Common myeloid progenitor, CD34-positive (primary cell): ENCODE data around the gene CHRNA3.
"Not testable (repeated sequence)": the region's sequence is repeated elsewhere in the genome, so short reads cannot be mapped to it uniquely, and the experiment has no call there.

Source experiments
- CTCF ChIA-PET: fragments of 350-600 bp; sonication (Branson Sonifier 250); formaldehyde crosslinking; loops from one replicate; lab custom pipeline; 2021; ENCODE audit warnings: antibody characterized with exemption; lab: Charles Lee
- POLR2A ChIA-PET: fragments of 350-600 bp; sonication (Branson Sonifier 250); formaldehyde crosslinking; loops from one replicate; lab custom pipeline; 2021; ENCODE audit warnings: antibody characterized with exemption; lab: Charles Lee
- DNase-seq, 3 donors: peaks; one replicate each; pipeline versions ENCODE4 v3.0.0 to v3.0.0-alpha.2; 2013
- H3K27ac ChIP-seq, 2 experiments: 1 replicate in 1 of 2; 2 replicates in 1 of 2; pipeline ENCODE4 v1.7.0; 2013; ENCODE audit warnings: inconsistent platforms in 2 of 2, low read length in 2 of 2, mild to moderate bottlenecking in 2 of 2, low read depth in 1 of 2, moderate library complexity in 1 of 2; ENCODE audit not compliant: severe bottlenecking in 2 of 2, insufficient read depth in 1 of 2, poor library complexity in 1 of 2
- H3K27me3 ChIP-seq, 5 experiments: replicated peaks in 2 of 5; 1 replicate in 3 of 5; 2 replicates in 2 of 5; pipeline versions ENCODE4 v1.6.1 to v1.7.0; 2013; ENCODE audit warnings: low read length in 4 of 5, mild to moderate bottlenecking in 2 of 5, moderate library complexity in 2 of 5, inconsistent platforms in 1 of 5; ENCODE audit not compliant: insufficient read depth in 5 of 5, control insufficient read depth in 4 of 5
- H3K36me3 ChIP-seq, 4 experiments: 1 replicate in 2 of 4; 2 replicates in 2 of 4; pipeline versions ENCODE4 v1.6.1 to v1.7.0; 2013; ENCODE audit warnings: low read length in 3 of 4, control low read depth in 1 of 4, mild to moderate bottlenecking in 1 of 4; ENCODE audit not compliant: control insufficient read depth in 4 of 4, insufficient read depth in 4 of 4
- H3K4me1 ChIP-seq, 4 experiments: 1 replicate in 3 of 4; 2 replicates in 1 of 4; pipeline versions ENCODE4 v1.6.1 to v1.7.1; 2013; ENCODE audit warnings: low read length in 3 of 4, mild to moderate bottlenecking in 3 of 4, control low read depth in 1 of 4, inconsistent platforms in 1 of 4, moderate library complexity in 1 of 4; ENCODE audit not compliant: control insufficient read depth in 4 of 4, insufficient read depth in 4 of 4; ENCODE audit errors: control extremely low read depth in 1 of 4
- H3K4me3 ChIP-seq, 7 experiments: 1 replicate in 4 of 7; 2 replicates in 3 of 7; pipeline versions ENCODE4 v1.5.1 to v1.7.0; 2013; ENCODE audit warnings: mild to moderate bottlenecking in 7 of 7, low read length in 6 of 7, moderate library complexity in 6 of 7, inconsistent platforms in 2 of 7, low read depth in 2 of 7, control low read depth in 1 of 7; ENCODE audit not compliant: insufficient read depth in 4 of 7, control insufficient read depth in 1 of 7; ENCODE audit errors: extremely low read depth in 1 of 7
- H3K9me3 ChIP-seq, 5 experiments: 1 replicate in 4 of 5; 2 replicates in 1 of 5; pipeline versions ENCODE4 v1.6.1 to v1.7.1; 2013; ENCODE audit warnings: low read length in 4 of 5, mild to moderate bottlenecking in 2 of 5, inconsistent platforms in 1 of 5, low read depth in 1 of 5, moderate library complexity in 1 of 5; ENCODE audit not compliant: control insufficient read depth in 4 of 5, insufficient read depth in 2 of 5; ENCODE audit errors: control extremely low read depth in 1 of 5
- WGBS: methylation state at CpG from one replicate; pipeline ENCODE4 v1.1.5; 2013; ENCODE audit not compliant: insufficient coverage; 5-methylcytosine and 5-hydroxymethylcytosine counted together

CHRNA3 gene

DNA sequence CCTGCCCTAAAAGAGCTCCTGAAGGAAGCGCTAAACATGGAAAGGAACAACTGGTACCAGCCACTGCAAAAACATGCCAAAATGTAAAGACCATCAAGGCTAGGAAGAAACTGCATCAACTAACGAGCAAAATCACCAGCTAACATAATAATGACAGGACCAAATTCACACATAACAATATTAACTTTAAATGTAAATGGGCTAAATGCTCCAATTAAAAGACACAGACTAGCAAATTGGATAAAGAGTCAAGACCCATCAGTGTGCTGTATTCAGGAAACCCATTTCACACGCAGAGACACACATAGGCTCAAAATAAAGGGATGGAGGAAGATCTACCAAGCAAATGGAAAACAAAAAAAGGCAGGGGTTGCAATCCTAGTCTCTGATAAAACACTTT lies 11.2 kb downstream of the CHRNA3 start:
- H3K4me3 ChIP-seq, H3K4me1 ChIP-seq, H3K36me3 ChIP-seq, H3K27ac ChIP-seq, CTCF ChIA-PET, POLR2A ChIA-PET, DNase-seq, H3K9me3 ChIP-seq, H3K27me3 ChIP-seq: not testable (repeated sequence)
- no CpG with 5 or more reads among the region's 3 CpGs for WGBS

GRCh38 chr15:78605680-78606079 lies 15.1 kb downstream of the CHRNA3 start:
- WGBS, result 89% methylated on average over 2 of the region's 4 CpGs
- no peaks in the 10 kb centered on the region for H3K4me1 ChIP-seq
- ChIA-PET POLR2A (no interaction called here), CTCF (no interaction called here)
- H3K4me3 ChIP-seq, result no peak overlapping the region
- DNase-seq, result no peak
- H3K9me3 ChIP-seq, result no peaks in the 10 kb centered on the region
- peaks cover 0 to 12% (median 4%) of the 10 kb centered on the region in 5 experiments for H3K27me3 ChIP-seq
- no peak overlapping the region for H3K27ac ChIP-seq
- no peaks in the 10 kb centered on the region for H3K36me3 ChIP-seq

GRCh38 chr15:78605201-78605600 lies 15.6 kb downstream of the CHRNA3 start:
- Histone ChIP-seq H3K36me3 (no peaks in the 10 kb centered on the region), H3K4me3 (no peak overlapping the region), H3K27ac (no peak overlapping the region), H3K4me1 (no peaks in the 10 kb centered on the region), H3K9me3 (no peaks in the 10 kb centered on the region), H3K27me3 (peaks cover 0 to 12% (median 4%) of the 10 kb centered on the region in 5 experiments)
- POLR2A ChIA-PET, result no interaction called here
- DNase-seq, result no peak
- CTCF ChIA-PET, result no interaction called here
- WGBS, result 88% methylated on average over 5 of the region's 5 CpGs

DNA sequence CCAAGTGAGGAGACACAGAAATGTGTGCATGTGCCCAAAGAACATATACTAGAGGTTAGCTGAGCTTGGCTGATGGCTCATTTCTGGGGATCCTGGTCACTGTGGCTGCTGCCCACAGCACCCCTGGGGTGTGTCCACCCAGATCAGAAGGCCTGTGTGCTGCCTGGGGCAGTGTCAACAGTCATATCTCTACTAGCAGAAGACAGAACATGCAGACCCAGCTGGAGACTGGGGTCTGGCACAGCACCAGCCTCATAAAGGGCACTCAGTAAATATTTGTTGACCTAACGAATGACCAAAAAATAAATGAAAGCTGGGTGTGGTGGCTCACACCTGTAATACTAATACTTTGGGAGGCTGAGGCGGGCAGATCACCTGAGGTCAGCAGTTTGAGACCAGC lies 16.4 kb downstream of the CHRNA3 start:
- H3K4me1 ChIP-seq, result no peaks in the 10 kb centered on the region
- ChIA-PET POLR2A (no interaction called here), CTCF (interaction anchor here (1.0 to 1.1 kb wide), 2 partner anchors 11 to 20 kb away, joined by 3 to 4 read pairs; no protein-coding TSS in a partner anchor)
- H3K9me3 ChIP-seq, result no peaks in the 10 kb centered on the region
- H3K4me3 ChIP-seq, result no peak overlapping the region
- peaks cover 0 to 12% (median 4%) of the 10 kb centered on the region in 5 experiments for H3K27me3 ChIP-seq
- H3K36me3 ChIP-seq, result no peaks in the 10 kb centered on the region
- H3K27ac ChIP-seq, result no peak overlapping the region
- WGBS, result no CpG with 5 or more reads among the region's 2 CpGs
- no peak for DNase-seq

DNA sequence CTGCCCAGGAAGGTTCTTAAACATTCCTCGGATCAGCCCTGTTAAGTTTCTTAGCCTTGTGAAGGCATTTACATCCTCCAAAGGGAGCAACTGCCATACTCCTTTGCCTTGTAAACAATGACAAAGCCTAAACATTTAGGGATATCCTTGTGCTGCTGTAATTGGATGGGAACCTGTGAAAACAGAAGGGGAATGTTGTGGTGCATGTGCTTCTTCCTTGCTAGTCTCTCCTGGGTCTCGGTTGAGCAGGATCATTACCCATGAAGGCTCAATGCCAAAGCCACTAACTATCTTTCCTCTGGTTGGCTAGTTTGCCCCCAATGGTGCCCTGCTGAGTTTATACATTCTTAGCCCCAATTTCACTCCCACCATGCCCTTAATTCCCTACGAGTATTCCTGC lies 17.3 kb downstream of the CHRNA3 start:
- WGBS, result 83% methylated on average over 2 of the region's 3 CpGs
- POLR2A ChIA-PET, result no interaction called here

DNA sequence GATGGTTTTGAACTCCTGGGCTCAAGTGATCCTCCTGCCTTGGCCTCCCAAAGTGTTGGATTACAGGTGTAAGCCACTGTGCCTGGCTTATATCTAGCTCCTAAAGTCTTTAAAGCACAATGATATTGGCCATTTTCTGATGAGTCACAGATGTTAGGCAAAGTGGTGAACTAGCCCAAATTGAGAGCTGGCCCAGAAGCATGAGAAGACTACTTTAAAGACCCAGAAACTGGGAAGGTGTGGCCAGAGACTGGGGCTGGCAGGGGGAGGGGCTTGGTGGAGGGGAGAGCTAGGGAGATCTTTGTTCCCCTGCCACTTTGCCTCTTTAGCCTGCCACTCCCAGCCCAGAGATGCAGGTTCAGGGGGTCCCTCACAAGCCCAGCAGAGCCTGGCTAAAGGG lies 21.6 kb downstream of the CHRNA3 start:
- ChIA-PET CTCF (no interaction called here), POLR2A (no interaction called here)
- no peak overlapping the region for H3K27ac ChIP-seq
- no peak for DNase-seq
- no peaks in the 10 kb centered on the region for H3K9me3 ChIP-seq
- no peaks in the 10 kb centered on the region for H3K36me3 ChIP-seq
- no peaks in the 10 kb centered on the region for H3K4me1 ChIP-seq
- H3K4me3 ChIP-seq, result no peak overlapping the region
- peaks cover 0 to 4% (median 0%) of the 10 kb centered on the region in 5 experiments for H3K27me3 ChIP-seq

More for the DNA sequence above, 17.3 kb downstream of the CHRNA3 start:
- H3K27me3 ChIP-seq, result peaks cover 0 to 12% (median 4%) of the 10 kb centered on the region in 5 experiments
- no peaks in the 10 kb centered on the region for H3K9me3 ChIP-seq
- no peak for DNase-seq
- CTCF ChIA-PET, result interaction anchor here (1.1 kb wide), 1 partner anchor 12 kb away, joined by 4 read pairs; no protein-coding TSS in a partner anchor
- H3K36me3 ChIP-seq, result no peaks in the 10 kb centered on the region
- H3K4me1 ChIP-seq, result no peaks in the 10 kb centered on the region
- no peak overlapping the region for H3K4me3 ChIP-seq
- H3K27ac ChIP-seq, result no peak overlapping the region

GRCh38 chr15:78598348-78598747 lies 22.4 kb downstream of the CHRNA3 start:
- H3K4me3 ChIP-seq, result no peak overlapping the region
- no peaks in the 10 kb centered on the region for H3K4me1 ChIP-seq
- no peak for DNase-seq
- no peaks in the 10 kb centered on the region for H3K9me3 ChIP-seq
- no peaks in the 10 kb centered on the region for H3K36me3 ChIP-seq
- no peaks in the 10 kb centered on the region for H3K27me3 ChIP-seq
- POLR2A ChIA-PET, result no interaction called here
- WGBS, result 100% methylated on average over 3 of the region's 3 CpGs
- H3K27ac ChIP-seq, result no peak overlapping the region
- CTCF ChIA-PET, result no interaction called here
